ENCODE results near the gene TAB2. TPM values are rescaled to one million over a fixed set of nuclear protein-coding genes. Genes with fewer than 3 reads are reported as not detected.

TAB2 gene
- polyA plus RNA-seq, 3 donors, result 3.1 to 32.0 (median 6.0) TPM

- intact Hi-C loops (cut with micrococcal nuclease), result no loop called here
Measured at GRCh38 chr6:149393002-149393679, 75.6 kb downstream of the TAB2 start.

GRCh38 chr6:149395185-149395584 lies 77.7 kb downstream of the TAB2 start:
- Histone ChIP-seq H4K20me1 (ENCODE audit: insufficient read depth, low read length) (peaks cover 80% of the 10 kb centered on the region), H2AFZ (ENCODE audit: insufficient read depth, low read depth, low read length, poor library complexity, severe bottlenecking) (no peak overlapping the region), H3K36me3 (replicated peaks in 1 of 2; ENCODE audit: control insufficient read depth in 1 of 2, insufficient read depth in 2 of 2, low read length in 2 of 2) (peaks cover 51 to 82% of the 10 kb centered on the region in 2 donors), H3K4me1 (ENCODE audit: control insufficient read depth in 1 of 2, insufficient read depth in 2 of 2, low read length in 2 of 2) (no peaks in the 10 kb centered on the region), H3K27me3 (ENCODE audit: control insufficient read depth in 2 of 2, insufficient read depth in 2 of 2, low read length in 2 of 2) (no peaks in the 10 kb centered on the region), H3K4me3 (replicated peaks in 1 of 3; ENCODE audit: low read depth in 2 of 3, low read length in 3 of 3) (no peak overlapping the region), H3K27ac (ENCODE audit: low read depth in 1 of 2, low read length in 2 of 2) (no peak overlapping the region), H3K9ac (ENCODE audit: insufficient read depth, low read length, poor library complexity, severe bottlenecking) (no peak overlapping the region), H3K9me3 (replicated peaks in 1 of 2; ENCODE audit: control insufficient read depth in 1 of 2, insufficient read depth in 1 of 2, low read length in 2 of 2) (no peaks in the 10 kb centered on the region), H3K79me2 (ENCODE audit: insufficient read depth, low read length) (peaks cover 63% of the 10 kb centered on the region), H3K4me2 (replicated peaks; ENCODE audit: extremely low read depth, low read length, poor library complexity, severe bottlenecking) (no peak overlapping the region)
- Mint-ChIP-seq H3K4me1 (peaks cover 5% of the 10 kb centered on the region), H3K36me3 (peaks cover 51 to 73% of the 10 kb centered on the region in 2 donors), H3K4me3 (no peak overlapping the region), H3K27me3 (ENCODE audit: low read depth in 3 of 3) (peaks cover 0 to 1% (median 0%) of the 10 kb centered on the region in 3 donors), H3K27ac (peak overlapping the region in 3 of 7 donors; percentile 6 to 76 (median 66)), H3K9me3 (no peaks in the 10 kb centered on the region)
- intact Hi-C loops (cut with micrococcal nuclease), result no loop called here
- DNase-seq, result no peak
- TF ChIP-seq CTCF (IDR thresholded peaks at IDR 0.05), result no peak

More at GRCh38 chr6:149393002-149393679, 75.6 kb downstream of the TAB2 start:
- Mint-ChIP-seq H3K4me1 (peaks cover 5% of the 10 kb centered on the region), H3K9me3 (no peaks in the 10 kb centered on the region), H3K4me3 (no peak overlapping the region), H3K27ac (no peak overlapping the region), H3K36me3 (peaks cover 49 to 69% of the 10 kb centered on the region in 2 donors), H3K27me3 (ENCODE audit: low read depth in 3 of 3) (peaks cover 0 to 1% (median 0%) of the 10 kb centered on the region in 3 donors)
- Histone ChIP-seq H4K20me1 (ENCODE audit: insufficient read depth, low read length) (peaks cover 96% of the 10 kb centered on the region), H3K9me3 (replicated peaks in 1 of 2; ENCODE audit: control insufficient read depth in 1 of 2, insufficient read depth in 1 of 2, low read length in 2 of 2) (no peaks in the 10 kb centered on the region), H3K27me3 (ENCODE audit: control insufficient read depth in 2 of 2, insufficient read depth in 2 of 2, low read length in 2 of 2) (no peaks in the 10 kb centered on the region), H3K4me1 (ENCODE audit: control insufficient read depth in 1 of 2, insufficient read depth in 2 of 2, low read length in 2 of 2) (no peaks in the 10 kb centered on the region), H3K27ac (ENCODE audit: low read depth in 1 of 2, low read length in 2 of 2) (peak overlapping the region in 1 of 2 donors; percentile 18), H3K9ac (ENCODE audit: insufficient read depth, low read length, poor library complexity, severe bottlenecking) (no peak overlapping the region), H3K36me3 (replicated peaks in 1 of 2; ENCODE audit: control insufficient read depth in 1 of 2, insufficient read depth in 2 of 2, low read length in 2 of 2) (peaks cover 36 to 70% of the 10 kb centered on the region in 2 donors), H3K4me2 (replicated peaks; ENCODE audit: extremely low read depth, low read length, poor library complexity, severe bottlenecking) (no peak overlapping the region), H3K79me2 (ENCODE audit: insufficient read depth, low read length) (peaks cover 77% of the 10 kb centered on the region), H2AFZ (ENCODE audit: insufficient read depth, low read depth, low read length, poor library complexity, severe bottlenecking) (no peak overlapping the region), H3K4me3 (replicated peaks in 1 of 3; ENCODE audit: low read depth in 2 of 3, low read length in 3 of 3) (no peak overlapping the region)
- DNase-seq, result no peak
- TF ChIP-seq CTCF (IDR thresholded peaks at IDR 0.05), result no peak
